AG09319 (cell line): ENCODE results near the gene NOLC1.

Experiments
- DNase-seq: peaks from one replicate; pipeline ENCODE4 v3.0.0-alpha.2; 2010; ENCODE audit warnings: low read depth; ENCODE audit errors: extremely low read depth
- TF ChIP-seq, protein P1 (sequence below): IDR thresholded peaks from 2 replicates; pipeline ENCODE4 v1.5.1; 2011; ENCODE audit warnings: low read depth, mild to moderate bottlenecking, inconsistent platforms, low read length, moderate library complexity

The NOLC1 gene

DNA sequence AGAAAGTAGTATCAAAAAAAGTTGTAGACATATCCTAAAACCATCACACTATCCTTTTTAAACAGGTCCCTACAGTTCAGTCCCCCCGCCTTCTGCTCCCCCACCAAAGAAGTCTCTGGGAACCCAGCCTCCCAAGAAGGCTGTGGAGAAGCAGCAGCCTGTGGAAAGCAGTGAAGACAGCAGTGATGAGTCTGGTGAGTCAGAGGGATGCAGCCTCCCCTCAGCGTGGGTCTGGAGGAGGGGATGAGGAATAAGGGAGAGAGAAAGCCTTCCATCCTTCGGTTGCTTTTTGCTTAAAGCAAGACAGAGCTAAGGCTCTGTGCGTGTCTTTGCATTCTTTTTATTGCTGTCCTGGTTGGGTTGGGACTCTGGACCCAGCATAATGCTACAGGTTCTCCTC, 7.6 kb downstream of the NOLC1 start:
- DNase-seq, result no peak
- TF ChIP-seq, protein P1, sequence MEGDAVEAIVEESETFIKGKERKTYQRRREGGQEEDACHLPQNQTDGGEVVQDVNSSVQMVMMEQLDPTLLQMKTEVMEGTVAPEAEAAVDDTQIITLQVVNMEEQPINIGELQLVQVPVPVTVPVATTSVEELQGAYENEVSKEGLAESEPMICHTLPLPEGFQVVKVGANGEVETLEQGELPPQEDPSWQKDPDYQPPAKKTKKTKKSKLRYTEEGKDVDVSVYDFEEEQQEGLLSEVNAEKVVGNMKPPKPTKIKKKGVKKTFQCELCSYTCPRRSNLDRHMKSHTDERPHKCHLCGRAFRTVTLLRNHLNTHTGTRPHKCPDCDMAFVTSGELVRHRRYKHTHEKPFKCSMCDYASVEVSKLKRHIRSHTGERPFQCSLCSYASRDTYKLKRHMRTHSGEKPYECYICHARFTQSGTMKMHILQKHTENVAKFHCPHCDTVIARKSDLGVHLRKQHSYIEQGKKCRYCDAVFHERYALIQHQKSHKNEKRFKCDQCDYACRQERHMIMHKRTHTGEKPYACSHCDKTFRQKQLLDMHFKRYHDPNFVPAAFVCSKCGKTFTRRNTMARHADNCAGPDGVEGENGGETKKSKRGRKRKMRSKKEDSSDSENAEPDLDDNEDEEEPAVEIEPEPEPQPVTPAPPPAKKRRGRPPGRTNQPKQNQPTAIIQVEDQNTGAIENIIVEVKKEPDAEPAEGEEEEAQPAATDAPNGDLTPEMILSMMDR, result no peak

DNA sequence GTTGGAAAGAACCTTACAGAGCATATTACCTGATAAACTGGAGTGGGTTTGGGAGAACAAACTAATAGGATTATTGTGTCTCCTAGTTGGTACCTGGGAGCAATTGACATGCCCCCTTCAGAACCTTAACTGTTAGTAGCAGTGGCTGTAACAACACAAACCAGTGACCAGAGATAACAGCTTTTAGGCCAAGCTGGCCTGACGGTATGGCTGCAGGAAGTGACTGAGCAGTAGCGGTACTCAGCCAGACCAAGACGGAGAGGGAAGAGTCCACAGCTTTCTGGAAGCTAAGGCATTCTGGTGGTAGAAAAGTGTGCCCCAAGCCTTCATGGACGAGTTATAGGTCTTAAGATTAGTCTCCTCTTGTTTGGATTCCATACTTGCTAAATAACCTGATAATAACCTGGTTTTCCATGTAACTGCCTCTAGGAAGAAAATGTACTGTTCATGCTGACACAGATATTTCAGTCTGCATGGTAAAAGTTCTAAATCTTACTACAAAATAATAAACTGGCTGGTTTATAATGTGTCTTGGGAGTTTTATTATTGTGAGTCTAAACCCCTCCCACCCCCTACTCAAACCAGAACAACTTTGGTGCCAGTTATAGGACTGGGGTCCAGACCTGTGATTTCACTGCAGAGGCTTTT, 11.3 kb downstream of the NOLC1 start:
- TF ChIP-seq, protein P1, result no peak
- DNase-seq, result no peak

GRCh38 chr10:102167861-102168260, 15.7 kb downstream of the NOLC1 start:
- DNase-seq, result peak; percentile 64
- TF ChIP-seq, protein P1, result no peak

GRCh38 chr10:102170602-102171001, 18.4 kb downstream of the NOLC1 start:
- no peak for DNase-seq
- TF ChIP-seq, protein P1, result no peak

DNA sequence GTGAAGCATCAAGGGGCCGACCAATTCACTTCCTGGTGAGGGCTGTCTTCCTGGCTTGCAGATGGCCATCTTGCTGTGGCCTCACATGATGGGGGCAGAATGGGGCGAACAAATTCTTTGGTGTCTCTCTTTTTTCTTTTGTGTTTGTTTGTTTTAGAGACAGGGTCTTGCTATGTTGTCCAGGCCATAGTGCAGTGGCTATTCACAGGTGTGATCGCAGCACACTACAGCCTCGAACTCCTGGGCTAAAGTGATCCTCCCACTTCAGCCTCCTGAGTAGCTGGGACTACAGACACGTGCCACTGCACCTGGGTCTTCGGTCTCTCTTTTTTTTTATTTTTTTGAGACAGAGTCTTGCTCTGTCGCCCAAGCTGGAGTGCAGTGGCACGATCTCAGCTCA, 20.1 kb downstream of the NOLC1 start:
- DNase-seq, result no peak
- TF ChIP-seq, protein P1, result no peak

GRCh38 chr10:102175415-102175814, 23.2 kb downstream of the NOLC1 start:
- no peak for DNase-seq

GRCh38 chr10:102184606-102185005, 32.4 kb downstream of the NOLC1 start:
- TF ChIP-seq, protein P1, result no peak
- no peak for DNase-seq

More at GRCh38 chr10:102175415-102175814, 23.2 kb downstream of the NOLC1 start:
- TF ChIP-seq, protein P1, result no peak
